K562 (cell line): ENCODE measurements around the gene G2E3. TPM values are rescaled to one million over a fixed set of nuclear protein-coding genes. Genes with fewer than 3 reads are reported as not detected.
A peak's percentile ranks its signal among the peaks of the same experiment; 100 is the strongest.

ENCODE experiments used
- CBFA2T2 ChIP-seq: fragments of 450-650 bp; conservative IDR thresholded peaks from 2 replicates; pipeline ENCODE4 v1.6.1; 2017; ENCODE audit warnings: mild to moderate bottlenecking
- CREBBP ChIP-seq: IDR thresholded peaks from one replicate; pipeline ENCODE4 v1.6.1; 2012; ENCODE audit warnings: low read depth, mild to moderate bottlenecking, control low read depth, inconsistent platforms, low read length
- ELF2 ChIP-seq: fragments of 250-450 bp; sonication (Bioruptor Pico); IDR thresholded peaks from 2 replicates; pipeline ENCODE4 v1.5.0; 2021; ENCODE audit warnings: mild to moderate bottlenecking
- HNRNPUL1 ChIP-seq: fragments of 200-400 bp; formaldehyde crosslinking; IDR thresholded peaks from 2 replicates; pipeline ENCODE4 v1.6.1; 2017; ENCODE audit warnings: low read length
- KAT7 ChIP-seq: sonication (generic); formaldehyde crosslinking; IDR thresholded peaks from 2 replicates; pipeline ENCODE4 v1.8.0; 2022; ENCODE audit warnings: missing genetic modification reagents, mild to moderate bottlenecking, borderline replicate concordance
- NCOA6 ChIP-seq: fragments of 450-650 bp; IDR thresholded peaks from 2 replicates; pipeline ENCODE4 v1.6.1; 2017; ENCODE audit warnings: mild to moderate bottlenecking
- NR2C2 ChIP-seq, 2 experiments: fragments of 200-800 bp in 1 of 2; sonication (Bioruptor generic) in 1 of 2; sonication (generic) in 1 of 2; formaldehyde crosslinking in 1 of 2; IDR thresholded peaks; 2 replicates each; pipeline versions ENCODE4 v1.6.1 to v1.8.0; 2016 to 2022; ENCODE audit warnings: mild to moderate bottlenecking in 1 of 2, missing compliant biosample characterization in 1 of 2, missing genetic modification characterization in 1 of 2, missing genetic modification reagents in 1 of 2
- POLR2B ChIP-seq: fragments of 450-650 bp; IDR thresholded peaks from 2 replicates; pipeline ENCODE4 v1.6.1; 2018; ENCODE audit warnings: low read depth; ENCODE audit not compliant: partially characterized antibody
- SIX5 ChIP-seq, 2 experiments: IDR thresholded peaks; 2 replicates each; pipeline ENCODE4 v1.6.1; 2011; ENCODE audit warnings: low read length in 2 of 2, borderline replicate concordance in 1 of 2, low read depth in 1 of 2, mild to moderate bottlenecking in 1 of 2, moderate library complexity in 1 of 2; ENCODE audit not compliant: insufficient read depth in 1 of 2
- SLC30A9 ChIP-seq: fragments of 250-450 bp; sonication (Bioruptor Pico); IDR thresholded peaks from 2 replicates; pipeline ENCODE4 v1.8.0; 2022; ENCODE audit warnings: mild to moderate bottlenecking, moderate library complexity
- STAG1 ChIP-seq: sonication (generic); formaldehyde crosslinking; IDR thresholded peaks from 2 replicates; pipeline ENCODE4 v1.5.0; 2020; ENCODE audit warnings: missing genetic modification reagents, borderline replicate concordance
- STAT5B ChIP-seq: fragments of 250-450 bp; sonication (Bioruptor Pico); IDR thresholded peaks from 2 replicates; pipeline ENCODE4 v1.8.0; 2021; ENCODE audit warnings: mild to moderate bottlenecking, inconsistent platforms
- SUPT5H ChIP-seq: fragments of 450-650 bp; IDR thresholded peaks from 2 replicates; pipeline ENCODE4 v1.6.1; 2016
- THRAP3 ChIP-seq: fragments of 450-650 bp; IDR thresholded peaks from 2 replicates; pipeline ENCODE4 v1.6.1; 2016; ENCODE audit warnings: mild to moderate bottlenecking, inconsistent platforms, borderline replicate concordance
- YY1 ChIP-seq, 3 experiments: IDR thresholded peaks; 2 replicates each; pipeline ENCODE4 v1.6.1; 2011; ENCODE audit warnings: low read length in 2 of 3, mild to moderate bottlenecking in 2 of 3, moderate library complexity in 2 of 3, borderline replicate concordance in 1 of 3, control low read depth in 1 of 3, low read depth in 1 of 3; ENCODE audit not compliant: insufficient read depth in 3 of 3, insufficient replicate concordance in 2 of 3, control insufficient read depth in 1 of 3, insufficient read length in 1 of 3; ENCODE audit errors: extremely low read depth in 1 of 3
- ZKSCAN1 ChIP-seq: fragments of 150-350 bp; IDR thresholded peaks from 2 replicates; pipeline ENCODE4 v1.6.1; 2016; ENCODE audit warnings: low read depth, low read length
- ZKSCAN3 ChIP-seq: fragments of 250-450 bp; sonication (Bioruptor Pico); IDR thresholded peaks from 2 replicates; pipeline ENCODE4 v1.4.0; 2020
- ZNF23 ChIP-seq: fragments of 250-450 bp; sonication (Bioruptor Pico); IDR thresholded peaks from 2 replicates; pipeline ENCODE4 v1.4.0; 2020; ENCODE audit warnings: mild to moderate bottlenecking
- ZNF431 ChIP-seq: sonication (generic); formaldehyde crosslinking; IDR thresholded peaks from 2 replicates; pipeline ENCODE4 v1.8.0; 2022; ENCODE audit warnings: mild to moderate bottlenecking, missing genetic modification reagents
- ZNF589 ChIP-seq: fragments of 200-800 bp; sonication (Bioruptor generic); IDR thresholded peaks from 2 replicates; pipeline ENCODE4 v1.6.1; 2016; ENCODE audit warnings: low read depth, missing genetic modification characterization, missing compliant biosample characterization
- ZNF639 ChIP-seq, 2 experiments: fragments of 200-800 bp in 1 of 2; sonication (Bioruptor generic) in 1 of 2; sonication (generic) in 1 of 2; formaldehyde crosslinking in 1 of 2; IDR thresholded peaks in 1 of 2; conservative IDR thresholded peaks in 1 of 2; 2 replicates each; pipeline versions ENCODE4 v1.5.0 to v1.6.1; 2016 to 2020; ENCODE audit warnings: missing compliant biosample characterization in 1 of 2, missing genetic modification characterization in 1 of 2, missing genetic modification reagents in 1 of 2
- ZNF695 ChIP-seq: fragments of 450-650 bp; formaldehyde crosslinking; IDR thresholded peaks from 2 replicates; pipeline ENCODE4 v1.4.0; 2020; ENCODE audit warnings: mild to moderate bottlenecking, moderate library complexity
- polyA plus RNA-seq, 8 experiments: library from polyadenylated mRNA; depleted of rRNA in 4 of 8; stranded (reverse) in 5 of 8; unstranded in 3 of 8; fragments of >200 nt; fragmentation: Nextera tagmentation in 2 of 8; fragmentation: Illumina TruSeq in 1 of 8; extraction: Ambion mirVana in 2 of 8; extraction: Trizol in 1 of 8; gene quantifications; 2 replicates each; pipeline versions ENCODE4 v1.2.1 to v1.2.3, GENCODE V29; 2011 to 2014; ENCODE audit warnings: inconsistent platforms in 1 of 8, missing spikeins in 1 of 8
- total RNA-seq, 7 experiments: library from RNA; depleted of rRNA in 6 of 7; stranded (reverse); fragments of >200 nt in 6 of 7; fragmentation: Illumina TruSeq in 2 of 7; extraction: Trizol in 2 of 7; gene quantifications; 2 replicates each; pipeline versions ENCODE4 v1.2.1 to v1.2.3, GENCODE V29; 2011 to 2021; ENCODE audit warnings: low replicate concordance in 1 of 7
- TF ChIP-seq, protein P1 (sequence below): fragments of 250-450 bp; sonication (Bioruptor Pico); IDR thresholded peaks from 2 replicates; pipeline ENCODE4 v1.4.0; 2020; ENCODE audit warnings: mild to moderate bottlenecking
- TF ChIP-seq, protein P2 (sequence below): sonication (generic); formaldehyde crosslinking; IDR thresholded peaks from 2 replicates; pipeline ENCODE4 v1.8.0; 2022; ENCODE audit warnings: mild to moderate bottlenecking, missing genetic modification reagents

Gene G2E3
- total and polyA plus RNA-seq, 9 of the 15 experiments (the other 6 are each of a cell fraction or from before 2014, with no cell fraction given) = 9.8 to 53.5 (median 24.7) TPM

- TF ChIP-seq, protein P1, sequence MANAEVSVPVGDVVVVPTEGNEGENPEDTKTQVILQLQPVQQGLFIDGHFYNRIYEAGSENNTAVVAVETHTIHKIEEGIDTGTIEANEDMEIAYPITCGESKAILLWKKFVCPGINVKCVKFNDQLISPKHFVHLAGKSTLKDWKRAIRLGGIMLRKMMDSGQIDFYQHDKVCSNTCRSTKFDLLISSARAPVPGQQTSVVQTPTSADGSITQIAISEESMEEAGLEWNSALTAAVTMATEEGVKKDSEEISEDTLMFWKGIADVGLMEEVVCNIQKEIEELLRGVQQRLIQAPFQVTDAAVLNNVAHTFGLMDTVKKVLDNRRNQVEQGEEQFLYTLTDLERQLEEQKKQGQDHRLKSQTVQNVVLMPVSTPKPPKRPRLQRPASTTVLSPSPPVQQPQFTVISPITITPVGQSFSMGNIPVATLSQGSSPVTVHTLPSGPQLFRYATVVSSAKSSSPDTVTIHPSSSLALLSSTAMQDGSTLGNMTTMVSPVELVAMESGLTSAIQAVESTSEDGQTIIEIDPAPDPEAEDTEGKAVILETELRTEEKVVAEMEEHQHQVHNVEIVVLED (CRISPR knock-in tag) = no peak
- peak; percentile 78 for TF ChIP-seq POLR2B
- TF ChIP-seq SUPT5H = peak; percentile 89
- TF ChIP-seq ZKSCAN3 (CRISPR knock-in tag) = no peak
- no peak for TF ChIP-seq ZKSCAN1
- no peak for TF ChIP-seq ZNF23 (CRISPR knock-in tag)
- peak; percentile 95 for TF ChIP-seq NCOA6
- TF ChIP-seq NR2C2 (CRISPR knock-in tag; IDR thresholded peaks at IDR 0.05) = no peak
- no peak for TF ChIP-seq NR2C2 (tag; IDR thresholded peaks at IDR 0.05)
- TF ChIP-seq CREBBP = no peak
- TF ChIP-seq YY1 (IDR thresholded peaks at IDR 0.05; ENCODE audit: borderline replicate concordance in 1 of 3, control insufficient read depth in 1 of 3, extremely low read depth in 1 of 3, insufficient read depth in 3 of 3, insufficient read length in 1 of 3, insufficient replicate concordance in 2 of 3, low read depth in 1 of 3, low read length in 2 of 3) = peak in 1 of 3 experiments; percentile 38
- TF ChIP-seq CBFA2T2 = no peak
- TF ChIP-seq HNRNPUL1 = no peak
- no peak for TF ChIP-seq ZNF695 (CRISPR knock-in tag)
- TF ChIP-seq, protein P2, sequence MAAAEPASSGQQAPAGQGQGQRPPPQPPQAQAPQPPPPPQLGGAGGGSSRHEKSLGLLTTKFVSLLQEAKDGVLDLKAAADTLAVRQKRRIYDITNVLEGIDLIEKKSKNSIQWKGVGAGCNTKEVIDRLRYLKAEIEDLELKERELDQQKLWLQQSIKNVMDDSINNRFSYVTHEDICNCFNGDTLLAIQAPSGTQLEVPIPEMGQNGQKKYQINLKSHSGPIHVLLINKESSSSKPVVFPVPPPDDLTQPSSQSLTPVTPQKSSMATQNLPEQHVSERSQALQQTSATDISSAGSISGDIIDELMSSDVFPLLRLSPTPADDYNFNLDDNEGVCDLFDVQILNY (CRISPR knock-in tag) = no peak
- TF ChIP-seq THRAP3 = no peak
- TF ChIP-seq SIX5 (IDR thresholded peaks at IDR 0.05; ENCODE audit: borderline replicate concordance in 1 of 2, insufficient read depth in 1 of 2, low read depth in 1 of 2, low read length in 2 of 2) = no peak
- 0 out of 2 replicates have a peak, but pooled peaks have one; percentile 60 for TF ChIP-seq ELF2 (CRISPR knock-in tag)
- TF ChIP-seq ZNF431 (CRISPR knock-in tag) = no peak
- TF ChIP-seq KAT7 = peak; percentile 67; the same call in 1 of the 2 replicates
- TF ChIP-seq SLC30A9 (CRISPR knock-in tag) = no peak
- TF ChIP-seq STAG1 (CRISPR knock-in tag) = no peak
- peak; percentile 53; the same call in 1 of the 2 replicates for TF ChIP-seq ZNF589 (CRISPR knock-in tag)
- TF ChIP-seq ZNF639 (CRISPR knock-in tag; conservative IDR thresholded peaks at IDR 0.05 in 1 of 2, IDR thresholded peaks at IDR 0.05 in 1 of 2) = no peak
- no peak for TF ChIP-seq STAT5B (CRISPR knock-in tag)
Observed at GRCh38 chr14:30558675-30559555, at the start of gene G2E3 (continued).
